HL-60/S4 treated with phorbol 12-myristate 13-acetate at 8.2 ng/mL for 4 days and 3 days (cell line): ENCODE results near the gene TNFRSF1B.
"Not testable (repeated sequence)": the region's sequence is repeated elsewhere in the genome, so short reads cannot be mapped to it uniquely, and the experiment has no call there.

Experiments used
- in situ Hi-C: fragments of 300-500 bp; cut with MboI; formaldehyde crosslinking; loops from 2 replicates; pipeline ENCODE4 v1.15.0; 2022; ENCODE audit warnings: low sequenced_read_pairs

TNFRSF1B gene

GRCh38 chr1:12208764-12209494, 42.1 kb downstream of the TNFRSF1B start:
- in situ Hi-C loops: loop anchor here (5.0 kb wide), 1 partner anchor 82 kb away; no protein-coding TSS in a partner anchor

- in situ Hi-C loops: loop anchor here (5.0 kb wide), 1 partner anchor 82 kb away; no protein-coding TSS in a partner anchor
These were observed 42.7 kb downstream of the TNFRSF1B start for GRCh38 chr1:12209495-12209832.

- in situ Hi-C loops: no loop called here
These were observed 48.5 kb downstream of the TNFRSF1B start for GRCh38 chr1:12215118-12215961.

- in situ Hi-C loops: no loop called here
These were observed 53.0 kb downstream of the TNFRSF1B start for GRCh38 chr1:12219800-12220199.

- in situ Hi-C loops: no loop called here
These were observed 54.1 kb downstream of the TNFRSF1B start for GRCh38 chr1:12220890-12221289.

GRCh38 chr1:12222700-12223099, 55.9 kb downstream of the TNFRSF1B start:
- in situ Hi-C loops: not testable (repeated sequence)

- in situ Hi-C loops: not testable (repeated sequence)
These were observed 57.3 kb downstream of the TNFRSF1B start for GRCh38 chr1:12224092-12224491.

- in situ Hi-C loops: no loop called here
These were observed 62.2 kb downstream of the TNFRSF1B start for GRCh38 chr1:12228979-12229378.

- in situ Hi-C loops: no loop called here
These were observed 62.6 kb downstream of the TNFRSF1B start for GRCh38 chr1:12229386-12229834.

GRCh38 chr1:12229835-12230548, 63.2 kb downstream of the TNFRSF1B start, which contains the start of gene VPS13D:
Gene VPS13D, plus strand, starts transcription at chr1:12230030. Its CDS starts 4,237 bp downstream, at chr1:12234267.
- in situ Hi-C loops: no loop called here

- in situ Hi-C loops: no loop called here
These were observed 63.9 kb downstream of the TNFRSF1B start for GRCh38 chr1:12230549-12231275.

- in situ Hi-C loops: no loop called here
These were observed 64.4 kb downstream of the TNFRSF1B start for GRCh38 chr1:12231276-12231595.

GRCh38 chr1:12232221-12232620, 65.4 kb downstream of the TNFRSF1B start:
- in situ Hi-C loops: no loop called here

GRCh38 chr1:12244078-12244477, 77.3 kb downstream of the TNFRSF1B start:
- in situ Hi-C loops: no loop called here

GRCh38 chr1:12244585-12244984, 77.8 kb downstream of the TNFRSF1B start:
- in situ Hi-C loops: no loop called here

GRCh38 chr1:12245116-12245515, 78.3 kb downstream of the TNFRSF1B start:
- in situ Hi-C loops: no loop called here

- in situ Hi-C loops: no loop called here
These were observed 78.9 kb downstream of the TNFRSF1B start for GRCh38 chr1:12245733-12246132.

GRCh38 chr1:12246584-12246983, 79.8 kb downstream of the TNFRSF1B start:
- in situ Hi-C loops: no loop called here

GRCh38 chr1:12249181-12249580, 82.4 kb downstream of the TNFRSF1B start:
- in situ Hi-C loops: no loop called here

GRCh38 chr1:12249748-12250147, 83.0 kb downstream of the TNFRSF1B start:
- in situ Hi-C loops: no loop called here

GRCh38 chr1:12251442-12251841, 84.7 kb downstream of the TNFRSF1B start:
- in situ Hi-C loops: no loop called here
